A549 (cell line): ENCODE data around the gene NEAT1. TPM values are rescaled to one million over a fixed set of nuclear protein-coding genes. Genes with fewer than 3 reads are reported as not detected.

Source experiments
- BHLHE40 ChIP-seq: IDR thresholded peaks from 2 replicates; pipeline ENCODE4 v1.6.1; 2012; ENCODE audit warnings: low read depth, low read length, inconsistent platforms
- CBX2 ChIP-seq: fragments of 200-600 bp; sonication (generic); IDR thresholded peaks from 2 replicates; pipeline ENCODE4 v1.6.1; 2016; ENCODE audit warnings: low read depth, mild to moderate bottlenecking, borderline replicate concordance
- CBX8 ChIP-seq: fragments of 200-600 bp; sonication (generic); IDR thresholded peaks from 2 replicates; pipeline ENCODE4 v1.6.1; 2016
- CHD2 ChIP-seq: fragments of 150-350 bp; IDR thresholded peaks from 2 replicates; pipeline ENCODE4 v1.6.1; 2014; ENCODE audit warnings: low read length; ENCODE audit not compliant: partially characterized antibody
- CHD4 ChIP-seq: fragments of 200-600 bp; sonication (generic); IDR thresholded peaks from 2 replicates; pipeline ENCODE4 v1.6.1; 2016; ENCODE audit warnings: antibody characterized with exemption, mild to moderate bottlenecking, borderline replicate concordance
- CTCF ChIP-seq: fragments of >200 bp; sonication (Bioruptor Twin); formaldehyde crosslinking; IDR thresholded peaks from 3 replicates; pipeline ENCODE4 v1.5.1; 2016
- EHF ChIP-seq: fragments of 250-450 bp; sonication (Bioruptor Pico); IDR thresholded peaks from 2 replicates; pipeline ENCODE4 v1.5.0; 2020; ENCODE audit warnings: mild to moderate bottlenecking
- EHMT2 ChIP-seq: fragments of 200-600 bp; sonication (generic); IDR thresholded peaks from 2 replicates; pipeline ENCODE4 v1.6.1; 2016; ENCODE audit warnings: antibody characterized with exemption, low read depth, mild to moderate bottlenecking, moderate library complexity
- ELK1 ChIP-seq: fragments of 150-350 bp; IDR thresholded peaks from 2 replicates; pipeline ENCODE4 v1.6.1; 2014; ENCODE audit warnings: low read depth, mild to moderate bottlenecking, low read length
- FOSB ChIP-seq: fragments of 250-450 bp; sonication (Bioruptor Pico); IDR thresholded peaks from 2 replicates; pipeline ENCODE4 v1.5.0; 2020; ENCODE audit warnings: mild to moderate bottlenecking, moderate library complexity
- FOXS1 ChIP-seq: fragments of 250-450 bp; sonication (Bioruptor Pico); IDR thresholded peaks from 2 replicates; pipeline ENCODE4 v1.5.0; 2020; ENCODE audit warnings: mild to moderate bottlenecking, moderate library complexity
- HEYL ChIP-seq: fragments of 250-450 bp; sonication (Bioruptor Pico); IDR thresholded peaks from 2 replicates; pipeline ENCODE4 v1.8.0; 2021; ENCODE audit warnings: mild to moderate bottlenecking, moderate library complexity
- HMGXB4 ChIP-seq: fragments of 250-450 bp; sonication (Bioruptor Pico); IDR thresholded peaks from 2 replicates; pipeline ENCODE4 v1.5.0; 2021; ENCODE audit warnings: mild to moderate bottlenecking, moderate library complexity, borderline replicate concordance
- JUNB ChIP-seq: fragments of >200 bp; sonication (Bioruptor Twin); formaldehyde crosslinking; IDR thresholded peaks from 2 replicates; pipeline ENCODE4 v1.6.1; 2016
- MAZ ChIP-seq: fragments of 150-350 bp; IDR thresholded peaks from 2 replicates; pipeline ENCODE4 v1.6.1; 2014; ENCODE audit warnings: antibody characterized with exemption, low read depth, low read length, borderline replicate concordance
- MYC ChIP-seq: IDR thresholded peaks from 2 replicates; pipeline ENCODE4 v1.6.1; 2012; ENCODE audit warnings: mild to moderate bottlenecking, inconsistent platforms, low read length, improper control_type of control experiment, borderline replicate concordance
- NR3C1 ChIP-seq: fragments of >200 bp; sonication (Bioruptor Twin); formaldehyde crosslinking; IDR thresholded peaks from 3 replicates; pipeline ENCODE4 v1.6.1; 2017
- PHF8 ChIP-seq: fragments of 200-600 bp; sonication (generic); IDR thresholded peaks from 2 replicates; pipeline ENCODE4 v1.6.1; 2016; ENCODE audit warnings: low read depth, mild to moderate bottlenecking, antibody characterized with exemption, moderate library complexity, borderline replicate concordance
- RAD21 ChIP-seq, 2 experiments: fragments of >200 bp in 1 of 2; sonication (Bioruptor Twin) in 1 of 2; formaldehyde crosslinking in 1 of 2; IDR thresholded peaks in 1 of 2; conservative IDR thresholded peaks in 1 of 2; 2 replicates in 1 of 2; 3 replicates in 1 of 2; pipeline ENCODE4 v1.6.1; 2012 to 2018; ENCODE audit warnings: inconsistent platforms in 1 of 2
- RCOR1 ChIP-seq: fragments of 150-350 bp; IDR thresholded peaks from 2 replicates; pipeline ENCODE4 v1.6.1; 2014; ENCODE audit warnings: antibody characterized with exemption, low read length, low read depth
- REST ChIP-seq: fragments of 200-600 bp; sonication (generic); IDR thresholded peaks from 2 replicates; pipeline ENCODE4 v1.6.1; 2016; ENCODE audit warnings: antibody characterized with exemption, mild to moderate bottlenecking, moderate library complexity
- RFX5 ChIP-seq: fragments of 450-650 bp; IDR thresholded peaks from 2 replicates; pipeline ENCODE4 v1.7.1; 2014; ENCODE audit warnings: antibody characterized with exemption, mild to moderate bottlenecking, moderate library complexity
- RNF2 ChIP-seq: fragments of 200-600 bp; sonication (generic); IDR thresholded peaks from 2 replicates; pipeline ENCODE4 v1.6.1; 2016; ENCODE audit warnings: low read depth, mild to moderate bottlenecking, antibody characterized with exemption, moderate library complexity, borderline replicate concordance
- SMC3 ChIP-seq: fragments of >200 bp; sonication (Bioruptor Twin); formaldehyde crosslinking; IDR thresholded peaks from 3 replicates; pipeline ENCODE4 v1.6.1; 2018; ENCODE audit warnings: inconsistent platforms
- SREBF2 ChIP-seq: fragments of 450-650 bp; IDR thresholded peaks from 2 replicates; pipeline ENCODE4 v1.6.1; 2014; ENCODE audit warnings: mild to moderate bottlenecking, moderate library complexity
- TP53 ChIP-seq: fragments of 250-450 bp; sonication (Bioruptor Pico); IDR thresholded peaks from 2 replicates; pipeline ENCODE4 v1.5.0; 2021; ENCODE audit warnings: mild to moderate bottlenecking, moderate library complexity
- ZC3H11A ChIP-seq: fragments of 450-650 bp; IDR thresholded peaks from 2 replicates; pipeline ENCODE4 v1.6.1; 2014; ENCODE audit warnings: antibody characterized with exemption, mild to moderate bottlenecking
- ZFP36 ChIP-seq: fragments of 450-650 bp; IDR thresholded peaks from 2 replicates; pipeline ENCODE4 v1.6.1; 2014; ENCODE audit warnings: borderline replicate concordance; ENCODE audit not compliant: partially characterized antibody
- ZSCAN20 ChIP-seq: fragments of 250-450 bp; sonication (Bioruptor Pico); IDR thresholded peaks from 2 replicates; pipeline ENCODE4 v1.8.0; 2022; ENCODE audit warnings: mild to moderate bottlenecking, moderate library complexity
- polyA plus RNA-seq, 4 experiments: library from polyadenylated mRNA; depleted of rRNA in 3 of 4; stranded (reverse); fragments of >200 nt; fragmentation: RNase III in 1 of 4; extraction: RNeasy Plus Mini Kit Qiagen cat#74134 plus additional on column Dnase treatment in 1 of 4; gene quantifications; 2 replicates in 3 of 4; 3 replicates in 1 of 4; pipeline ENCODE4 v1.2.3, GENCODE V29; 2011 to 2017
- TF ChIP-seq, protein P1 (sequence below): fragments of 250-450 bp; sonication (Bioruptor Pico); IDR thresholded peaks from 2 replicates; pipeline ENCODE4 v1.5.0; 2020; ENCODE audit warnings: low read depth, mild to moderate bottlenecking, moderate library complexity
- TF ChIP-seq, protein P2 (sequence below): IDR thresholded peaks from 2 replicates; pipeline ENCODE4 v1.6.1; 2012

NEAT1 gene
- polyA plus RNA-seq, 2 of the 4 experiments (the other 2 are of a cell fraction): 314 to 1,223 TPM

DNA sequence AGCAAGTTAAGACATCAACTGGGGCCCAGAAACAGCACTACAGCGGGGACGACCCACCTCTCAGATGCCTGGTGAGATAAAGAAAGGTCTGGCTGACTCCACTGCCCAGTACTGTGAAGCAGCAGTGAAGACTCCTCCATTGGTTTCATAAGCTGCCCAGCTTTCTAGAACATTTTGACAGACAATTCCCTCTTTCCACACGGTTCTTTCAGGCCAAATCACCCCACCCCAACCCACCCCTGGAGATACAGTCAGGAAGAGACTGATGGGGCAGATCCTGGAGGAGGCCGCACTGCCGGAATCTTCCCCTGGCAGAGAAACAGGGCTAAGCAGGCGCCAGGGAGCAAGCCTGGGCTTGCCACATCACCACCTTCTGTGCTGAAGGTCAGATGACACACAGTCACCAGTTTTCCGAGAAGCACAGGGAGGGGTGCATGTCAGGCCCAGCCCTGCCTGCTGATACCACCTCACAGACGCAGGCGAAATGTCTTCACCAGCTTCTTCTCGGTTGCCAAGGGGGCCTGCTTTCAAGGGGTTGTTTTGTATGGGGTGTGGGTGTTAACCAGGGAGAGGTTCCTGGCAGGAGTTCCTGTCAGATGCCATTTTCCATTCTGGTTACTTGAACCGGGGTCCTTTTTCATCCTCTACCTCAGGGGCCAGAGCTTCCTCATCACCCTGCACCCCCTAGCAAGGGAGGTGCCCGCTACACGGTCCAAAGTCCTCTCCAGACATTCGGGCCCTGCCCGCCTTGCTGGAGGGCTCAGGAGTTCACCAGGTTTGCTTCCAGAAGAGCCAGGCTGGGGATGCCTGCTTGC is 1.4 kb upstream of the NEAT1 start (continued):
- TF ChIP-seq FOSB (CRISPR knock-in tag): peak; percentile 75; the same call in 1 of the 2 replicates
- peak; percentile 77 for TF ChIP-seq FOXS1 (CRISPR knock-in tag)
- no peak for TF ChIP-seq RCOR1
- TF ChIP-seq ELK1: no peak
- TF ChIP-seq REST: peak; percentile 57
- peak; percentile 89; the same call in 1 of the 2 replicates for TF ChIP-seq HMGXB4
- peak; percentile 55; the same call in 1 of the 2 replicates for TF ChIP-seq JUNB
- TF ChIP-seq RAD21 (conservative IDR thresholded peaks at IDR 0.05 in 1 of 2, IDR thresholded peaks at IDR 0.05 in 1 of 2): no peak
- no peak for TF ChIP-seq ZSCAN20
- no peak for TF ChIP-seq CHD4
- peak; percentile 64; the same call in 1 of the 2 replicates for TF ChIP-seq HEYL (CRISPR knock-in tag)
- no peak for TF ChIP-seq CBX2
- no peak; the same call in 2 of the 3 replicates for TF ChIP-seq SMC3
- TF ChIP-seq CHD2: peak; percentile 17
- TF ChIP-seq CBX8: no peak
- no peak for TF ChIP-seq SREBF2
- no peak for TF ChIP-seq EHMT2
- TF ChIP-seq, protein P1, sequence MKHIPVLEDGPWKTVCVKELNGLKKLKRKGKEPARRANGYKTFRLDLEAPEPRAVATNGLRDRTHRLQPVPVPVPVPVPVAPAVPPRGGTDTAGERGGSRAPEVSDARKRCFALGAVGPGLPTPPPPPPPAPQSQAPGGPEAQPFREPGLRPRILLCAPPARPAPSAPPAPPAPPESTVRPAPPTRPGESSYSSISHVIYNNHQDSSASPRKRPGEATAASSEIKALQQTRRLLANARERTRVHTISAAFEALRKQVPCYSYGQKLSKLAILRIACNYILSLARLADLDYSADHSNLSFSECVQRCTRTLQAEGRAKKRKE (CRISPR knock-in tag): peak; percentile 85
- no peak for TF ChIP-seq ZFP36
- TF ChIP-seq MYC: 0 out of 2 replicates have a peak, but pooled peaks have one; percentile 31
- TF ChIP-seq RNF2: no peak
- no peak for TF ChIP-seq RFX5
- no peak for TF ChIP-seq PHF8
- no peak for TF ChIP-seq NR3C1
- TF ChIP-seq MAZ: peak; percentile 39; the same call in 1 of the 2 replicates
- peak; percentile 10; the same call in 1 of the 2 replicates for TF ChIP-seq EHF
- TF ChIP-seq CTCF: no peak
- peak; percentile 97 for TF ChIP-seq TP53 (CRISPR knock-in tag)
- TF ChIP-seq, protein P2, sequence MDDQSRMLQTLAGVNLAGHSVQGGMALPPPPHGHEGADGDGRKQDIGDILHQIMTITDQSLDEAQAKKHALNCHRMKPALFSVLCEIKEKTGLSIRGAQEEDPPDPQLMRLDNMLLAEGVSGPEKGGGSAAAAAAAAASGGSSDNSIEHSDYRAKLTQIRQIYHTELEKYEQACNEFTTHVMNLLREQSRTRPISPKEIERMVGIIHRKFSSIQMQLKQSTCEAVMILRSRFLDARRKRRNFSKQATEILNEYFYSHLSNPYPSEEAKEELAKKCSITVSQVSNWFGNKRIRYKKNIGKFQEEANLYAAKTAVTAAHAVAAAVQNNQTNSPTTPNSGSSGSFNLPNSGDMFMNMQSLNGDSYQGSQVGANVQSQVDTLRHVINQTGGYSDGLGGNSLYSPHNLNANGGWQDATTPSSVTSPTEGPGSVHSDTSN: peak; percentile 32; the same call in 1 of the 2 replicates
- TF ChIP-seq ZC3H11A: no peak
- no peak for TF ChIP-seq BHLHE40
